Middle frontal gyrus (tissue), 1 donor: Measurements from ENCODE around the gene CEP162.
"Not testable (repeated sequence)": the region's sequence is repeated elsewhere in the genome, so short reads cannot be mapped to it uniquely, and the experiment has no call there.

Experiments used
- DNase-seq: peaks from one replicate; pipeline ENCODE4 v3.0.0-alpha.2; 2015; ENCODE audit warnings: low spot score; ENCODE audit errors: extremely low spot score

CEP162 gene

GRCh38 chr6:84089552-84089951, 137.9 kb downstream of the CEP162 start:
- no peak for DNase-seq

GRCh38 chr6:84089081-84089480, 138.4 kb downstream of the CEP162 start:
- no peak for DNase-seq

GRCh38 chr6:84086545-84087429, 140.7 kb downstream of the CEP162 start:
- no peak for DNase-seq

GRCh38 chr6:84086056-84086455, 141.4 kb downstream of the CEP162 start:
- DNase-seq = no peak

GRCh38 chr6:84084705-84085104, 142.7 kb downstream of the CEP162 start:
- not testable (repeated sequence) for DNase-seq

GRCh38 chr6:84082689-84083265, 144.7 kb downstream of the CEP162 start:
- no peak for DNase-seq

GRCh38 chr6:84081222-84081621, 146.2 kb downstream of the CEP162 start:
- DNase-seq = no peak

- DNase-seq = no peak
Measured at GRCh38 chr6:84078335-84078734, 149.1 kb downstream of the CEP162 start.

- DNase-seq = no peak
Measured at GRCh38 chr6:84077645-84078044, 149.8 kb downstream of the CEP162 start.

- DNase-seq = no peak
Measured at GRCh38 chr6:84074988-84075781, 152.3 kb downstream of the CEP162 start.
